GM18502 (cell line): Measurements from ENCODE around the gene ASCL2.

Source experiments
- ATAC-seq: cut with Tn5 transposase; IDR thresholded peaks from one replicate; pipeline ENCODE4 v1.9.1; 2021; ENCODE audit warnings: mild to moderate bottlenecking; ENCODE audit not compliant: unreplicated experiment, poor library complexity

Gene ASCL2

GRCh38 chr11:2309251-2310072, 39.1 kb upstream of the ASCL2 start:
- no peak for ATAC-seq

- ATAC-seq, result no peak
Measured at GRCh38 chr11:2308713-2309112, 38.3 kb upstream of the ASCL2 start.

DNA sequence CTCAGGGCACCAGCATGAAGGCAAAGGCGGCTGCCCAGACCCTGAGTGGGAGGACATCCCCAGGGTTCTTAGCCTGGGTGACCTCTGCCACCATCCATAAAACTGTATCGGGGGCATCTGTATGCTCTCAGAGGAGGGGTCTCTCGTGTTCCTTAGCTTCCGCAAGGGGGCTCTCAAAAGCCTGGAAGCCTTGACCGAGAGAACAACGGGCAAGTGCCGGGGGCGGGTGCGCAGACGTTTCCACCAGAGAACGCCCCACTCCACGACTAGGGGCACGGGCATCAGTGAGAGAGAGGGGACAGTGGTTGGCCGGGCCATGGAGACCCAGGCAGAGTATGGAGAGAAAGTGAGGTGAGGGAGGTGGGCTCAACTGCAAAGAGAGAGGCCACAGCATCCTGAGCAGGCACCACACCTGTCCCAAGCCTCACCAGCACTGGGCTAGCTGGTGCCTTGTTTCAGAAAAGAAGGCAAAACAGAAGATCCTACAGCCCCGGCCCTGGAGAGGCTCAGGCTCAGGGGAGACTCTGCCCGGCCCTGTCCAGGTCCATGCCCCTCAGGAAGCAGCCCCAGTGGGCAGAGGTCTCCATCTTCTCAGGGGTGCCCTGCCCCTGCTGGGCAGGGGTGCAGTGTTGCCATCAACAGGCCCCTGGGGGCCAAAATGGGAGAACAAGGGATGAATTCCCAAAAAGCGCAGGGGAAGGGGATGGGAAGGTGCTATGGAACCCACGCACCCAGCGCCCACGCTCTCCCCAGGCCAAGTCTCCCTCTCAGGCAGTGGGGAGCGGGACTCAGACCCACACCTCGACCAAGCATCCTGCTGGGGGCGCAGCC, 37.3 kb upstream of the ASCL2 start:
- no peak for ATAC-seq

- no peak for ATAC-seq
Measured at GRCh38 chr11:2306877-2307500, 36.6 kb upstream of the ASCL2 start.

GRCh38 chr11:2306452-2306823, 36.0 kb upstream of the ASCL2 start:
- ATAC-seq, result no peak

- ATAC-seq, result no peak
Measured at GRCh38 chr11:2305788-2306451, 35.5 kb upstream of the ASCL2 start.

DNA sequence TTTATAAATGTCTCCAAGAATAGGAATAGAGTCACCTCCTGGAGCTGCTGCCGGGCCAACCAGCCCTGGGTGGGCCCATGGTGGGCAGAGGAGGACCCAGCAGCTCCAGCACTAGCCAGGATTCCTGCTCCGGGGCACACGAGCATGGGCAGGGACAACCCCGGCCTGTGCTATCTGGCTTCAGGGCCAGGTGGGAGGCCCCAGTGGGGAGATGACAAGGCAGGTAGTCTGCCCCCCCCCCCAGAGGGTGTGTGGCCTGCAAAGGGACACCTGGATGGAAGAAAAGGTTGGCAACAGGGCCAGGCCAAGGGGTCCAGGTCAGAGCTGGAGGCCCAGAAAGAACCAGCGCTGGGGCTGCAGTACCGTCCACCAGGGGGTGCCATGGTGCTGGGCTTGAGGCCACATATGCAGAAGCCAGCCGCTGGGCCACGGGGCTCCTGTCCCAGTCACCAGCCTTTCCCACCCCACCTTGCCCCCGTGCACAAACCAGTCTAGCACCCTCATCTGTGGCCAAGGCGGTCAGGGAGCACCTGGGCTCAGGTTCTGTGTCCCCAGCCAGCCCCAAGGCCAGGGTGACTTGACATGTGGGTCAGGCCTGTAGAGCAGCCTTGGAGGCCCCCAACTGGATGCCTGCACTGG, 34.9 kb upstream of the ASCL2 start:
- ATAC-seq, result no peak

- ATAC-seq, result no peak
Measured at GRCh38 chr11:2304506-2305139, 34.2 kb upstream of the ASCL2 start.

GRCh38 chr11:2303627-2304505, 33.5 kb upstream of the ASCL2 start:
- no peak for ATAC-seq

DNA sequence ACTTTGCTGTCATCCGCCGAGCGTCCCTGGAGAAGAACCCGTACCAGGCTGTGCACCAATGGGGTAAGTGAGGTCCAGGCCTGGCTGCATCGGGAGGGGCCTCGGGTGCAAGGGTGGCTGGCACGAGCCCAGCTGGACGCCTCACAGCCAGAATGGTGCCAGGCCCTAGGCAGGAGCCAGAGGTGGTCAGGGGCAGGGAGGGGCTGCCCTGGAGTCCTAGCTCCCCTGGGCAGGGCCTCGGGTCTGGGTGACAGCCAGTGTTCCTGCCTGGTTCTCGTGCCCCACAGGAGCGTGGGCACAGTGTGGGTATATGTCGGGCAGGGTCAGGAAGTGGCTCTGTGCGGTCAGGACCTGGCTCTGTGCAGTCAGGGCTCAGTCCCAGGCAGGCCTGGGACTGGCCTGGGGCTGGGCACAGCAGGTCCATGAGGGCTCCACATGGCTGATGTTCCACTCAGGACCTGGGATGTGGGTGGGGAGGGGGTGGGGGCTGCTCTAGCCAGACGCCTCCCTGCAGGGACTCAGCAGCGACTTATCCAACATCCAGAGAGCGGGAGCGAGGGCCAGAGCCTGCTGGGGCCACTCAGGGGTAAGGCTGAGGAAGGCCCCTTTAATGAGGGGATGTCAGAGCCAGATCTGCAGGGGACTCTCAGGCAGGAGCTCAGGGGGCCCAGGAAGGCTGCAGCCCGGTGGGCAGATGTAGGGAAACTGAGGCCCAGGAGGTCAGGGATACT, 32.7 kb upstream of the ASCL2 start:
- ATAC-seq, result no peak

DNA sequence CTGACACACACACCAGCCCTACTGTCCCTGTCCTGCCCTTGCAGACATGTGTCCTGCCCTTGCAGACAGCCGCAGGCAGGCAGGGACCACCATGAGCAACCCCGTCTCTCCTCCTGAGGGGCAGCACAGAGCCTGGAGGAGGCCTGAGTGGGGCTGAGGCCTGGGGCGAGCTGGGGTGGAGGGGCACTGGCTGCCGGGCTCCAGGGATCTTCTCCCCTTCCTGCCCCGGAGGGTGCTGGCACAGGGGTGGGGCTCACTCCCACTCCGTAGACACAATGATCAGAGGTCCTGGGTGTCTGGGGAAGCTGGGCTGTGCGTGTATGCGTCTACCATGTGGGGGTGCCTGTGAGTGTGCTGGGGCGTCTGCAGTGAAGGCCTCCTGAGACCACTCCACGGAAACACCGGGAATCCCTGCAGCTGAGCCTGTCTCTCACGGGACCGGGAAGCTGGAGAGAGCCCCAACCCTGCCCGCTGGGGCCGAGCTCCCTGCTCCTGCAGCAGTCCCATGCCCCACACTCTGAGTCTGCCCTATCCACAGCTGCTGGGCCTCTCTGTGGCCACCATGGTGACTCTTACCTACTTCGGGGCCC, 32.0 kb upstream of the ASCL2 start:
- ATAC-seq, result no peak

DNA sequence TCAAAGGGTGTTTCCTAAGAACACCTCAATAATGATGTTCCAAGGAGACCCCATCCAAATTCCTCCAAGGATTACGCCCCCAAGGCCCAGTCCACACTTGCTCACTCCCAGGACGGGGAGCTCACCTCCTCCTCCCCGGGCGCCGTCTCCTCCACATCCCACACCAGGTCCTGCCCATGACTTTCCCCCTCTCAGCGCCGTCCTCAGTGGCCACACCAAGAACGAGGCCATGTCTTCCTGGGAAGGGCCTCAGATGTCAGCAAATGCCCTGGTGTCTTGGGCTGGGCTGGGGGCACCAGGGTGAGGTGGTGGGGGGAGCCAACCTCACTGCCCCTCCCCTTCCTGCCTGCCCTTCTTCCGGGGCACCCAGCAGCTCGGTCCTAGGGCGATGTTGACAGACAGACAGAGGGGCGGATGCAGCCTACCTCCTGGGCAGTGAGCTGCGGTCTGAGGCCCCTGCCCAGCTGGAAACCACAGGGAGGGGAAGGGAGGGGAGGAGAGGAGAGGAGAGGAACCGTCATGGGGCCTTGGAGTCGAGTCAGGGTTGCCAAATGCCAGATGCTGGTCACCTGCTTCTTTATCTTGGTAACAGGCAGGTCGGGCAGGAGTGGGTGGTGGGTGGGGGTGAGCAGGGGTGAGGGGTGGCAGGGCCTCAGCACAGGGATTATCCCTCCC, 31.4 kb upstream of the ASCL2 start, which contains the start of the genes C11orf21 and TSPAN32:
TSS of gene C11orf21 (minus strand) at position 288 of the 675 bp plus-strand sequence. CDS start at position 178, 110 bp downstream.
TSS of gene TSPAN32 (plus strand) at position 383 of the 675 bp plus-strand sequence. CDS start at position 520, 137 bp downstream.
- no peak for ATAC-seq

- ATAC-seq, result no peak
Measured at GRCh38 chr11:2300936-2301630, 30.7 kb upstream of the ASCL2 start.

GRCh38 chr11:2300290-2300935, 30.0 kb upstream of the ASCL2 start:
- ATAC-seq, result no peak

DNA sequence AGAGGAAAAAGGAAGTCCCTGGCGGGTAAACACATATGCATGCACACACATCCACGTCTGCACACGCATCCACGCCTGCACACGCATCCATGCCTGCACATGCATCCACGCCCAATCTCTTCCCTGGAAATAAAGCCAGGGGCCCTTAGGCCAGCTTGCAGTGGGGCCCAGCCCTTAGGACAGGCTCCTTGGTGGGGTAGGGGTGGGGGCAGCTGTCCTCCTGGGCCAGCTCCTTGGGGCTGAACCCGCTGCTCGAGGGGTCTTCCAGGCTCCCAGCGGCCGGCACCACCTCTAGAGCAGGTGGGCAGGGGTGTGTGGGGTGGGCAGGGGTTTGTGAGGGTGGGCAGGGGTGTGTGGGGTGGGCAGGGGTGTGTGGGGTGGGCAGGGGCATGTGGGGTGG, 29.4 kb upstream of the ASCL2 start:
- no peak for ATAC-seq
